MM.1S (cell line): ENCODE results near the gene PLA2G4E.

Experiments
- CTCF ChIP-seq: fragments of 300-600 bp; sonication (generic); IDR thresholded peaks from 2 replicates; pipeline ENCODE4 v1.5.1; 2016; ENCODE audit warnings: antibody characterized with exemption, low read length, mixed read lengths
- EZH2 ChIP-seq: fragments of 300-600 bp; sonication (generic); optimal IDR thresholded peaks from 2 replicates; pipeline ENCODE3; 2017; ENCODE audit warnings: low read depth, mild to moderate bottlenecking, antibody characterized with exemption, low read length, mixed read lengths
- EZH2phosphoT487 ChIP-seq: fragments of 300-600 bp; sonication (generic); IDR thresholded peaks from 2 replicates; pipeline ENCODE4 v1.6.1; 2018; ENCODE audit warnings: antibody characterized with exemption, low read length

- TF ChIP-seq CTCF (no peak), EZH2 (no peak), EZH2phosphoT487 (no peak)
Measured at GRCh38 chr15:41983621-41984571, 36.9 kb downstream of the PLA2G4E start.
